Neural crest cell (in vitro differentiated cells): ENCODE results near the gene SF1. TPM values are rescaled to one million over a fixed set of nuclear protein-coding genes. Genes with fewer than 3 reads are reported as not detected.

Experiments used
- DNase-seq: peaks from one replicate; pipeline ENCODE4 v3.0.0; 2021; ENCODE audit warnings: low read depth, mixed read lengths, low spot score
- H3K27ac Mint-ChIP-seq: one replicate; pipeline ENCODE4 v1.8.0; 2021; ENCODE audit warnings: mild to moderate bottlenecking, mixed read lengths; ENCODE audit not compliant: unreplicated experiment
- H3K27me3 Mint-ChIP-seq: 2 replicates; pipeline ENCODE4 v1.8.0; 2021; ENCODE audit warnings: low read depth, mild to moderate bottlenecking, mixed read lengths
- H3K36me3 Mint-ChIP-seq: 2 replicates; pipeline ENCODE4 v1.8.0; 2021; ENCODE audit warnings: low read depth, mild to moderate bottlenecking, mixed read lengths
- H3K4me1 Mint-ChIP-seq: 2 replicates; pipeline ENCODE4 v1.8.0; 2021; ENCODE audit warnings: mixed read lengths
- H3K4me3 Mint-ChIP-seq: one replicate; pipeline ENCODE4 v1.8.0; 2021; ENCODE audit warnings: mild to moderate bottlenecking, mixed read lengths
- H3K9me3 Mint-ChIP-seq: 2 replicates; pipeline ENCODE4 v1.8.0; 2021; ENCODE audit warnings: mixed read lengths
- total RNA-seq: library from RNA; stranded (reverse); gene quantifications from 2 replicates; pipeline ENCODE4 v1.2.1, GENCODE V29; 2021
- TF ChIP-seq, protein P1 (sequence below): fragments of 200-600 bp; sonication (generic); conservative IDR thresholded peaks from 2 replicates; pipeline ENCODE4 v1.5.0; 2021; ENCODE audit warnings: antibody characterized with exemption, mild to moderate bottlenecking

Gene SF1
- total RNA-seq, 1 donor from 2014 or later = 592 TPM

DNA sequence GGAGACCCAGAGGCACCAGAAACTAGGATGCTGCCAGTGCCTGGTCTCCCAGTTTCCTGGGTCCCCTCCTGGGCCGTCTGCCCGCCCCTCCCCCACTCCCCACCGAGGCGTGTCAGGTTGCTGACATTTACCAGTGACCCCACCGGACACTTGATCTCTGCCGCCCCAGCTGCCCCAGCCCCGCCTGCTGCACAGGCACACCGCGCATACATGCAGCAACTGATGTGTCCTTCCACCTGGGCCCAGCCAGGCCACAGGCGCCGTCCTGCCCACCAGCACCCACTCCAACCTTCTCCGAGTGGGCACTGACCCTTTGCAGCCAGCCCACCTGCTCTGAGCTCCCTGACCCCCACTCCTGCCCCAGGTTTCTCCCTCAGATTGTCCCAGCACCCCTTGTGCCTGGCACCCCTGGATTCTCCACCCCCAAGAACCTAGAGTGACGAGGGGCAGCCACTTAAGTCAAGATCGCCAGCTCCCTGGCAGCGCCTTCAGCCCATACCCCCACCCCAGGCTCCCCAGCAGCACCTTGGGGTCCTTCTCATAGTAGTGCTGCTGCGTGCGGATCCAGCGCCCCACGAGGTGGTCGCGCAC lies 19.1 kb downstream of the SF1 start:
- Mint-ChIP-seq H3K9me3 (no peaks in the 10 kb centered on the region), H3K27me3 (peaks cover 30% of the 10 kb centered on the region), H3K4me3 (peak overlapping the region; percentile 90), H3K4me1 (peaks cover 46% of the 10 kb centered on the region), H3K36me3 (peaks cover 8% of the 10 kb centered on the region), H3K27ac (no peak overlapping the region)
- DNase-seq = no peak
- TF ChIP-seq, protein P1, sequence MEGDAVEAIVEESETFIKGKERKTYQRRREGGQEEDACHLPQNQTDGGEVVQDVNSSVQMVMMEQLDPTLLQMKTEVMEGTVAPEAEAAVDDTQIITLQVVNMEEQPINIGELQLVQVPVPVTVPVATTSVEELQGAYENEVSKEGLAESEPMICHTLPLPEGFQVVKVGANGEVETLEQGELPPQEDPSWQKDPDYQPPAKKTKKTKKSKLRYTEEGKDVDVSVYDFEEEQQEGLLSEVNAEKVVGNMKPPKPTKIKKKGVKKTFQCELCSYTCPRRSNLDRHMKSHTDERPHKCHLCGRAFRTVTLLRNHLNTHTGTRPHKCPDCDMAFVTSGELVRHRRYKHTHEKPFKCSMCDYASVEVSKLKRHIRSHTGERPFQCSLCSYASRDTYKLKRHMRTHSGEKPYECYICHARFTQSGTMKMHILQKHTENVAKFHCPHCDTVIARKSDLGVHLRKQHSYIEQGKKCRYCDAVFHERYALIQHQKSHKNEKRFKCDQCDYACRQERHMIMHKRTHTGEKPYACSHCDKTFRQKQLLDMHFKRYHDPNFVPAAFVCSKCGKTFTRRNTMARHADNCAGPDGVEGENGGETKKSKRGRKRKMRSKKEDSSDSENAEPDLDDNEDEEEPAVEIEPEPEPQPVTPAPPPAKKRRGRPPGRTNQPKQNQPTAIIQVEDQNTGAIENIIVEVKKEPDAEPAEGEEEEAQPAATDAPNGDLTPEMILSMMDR = no peak

DNA sequence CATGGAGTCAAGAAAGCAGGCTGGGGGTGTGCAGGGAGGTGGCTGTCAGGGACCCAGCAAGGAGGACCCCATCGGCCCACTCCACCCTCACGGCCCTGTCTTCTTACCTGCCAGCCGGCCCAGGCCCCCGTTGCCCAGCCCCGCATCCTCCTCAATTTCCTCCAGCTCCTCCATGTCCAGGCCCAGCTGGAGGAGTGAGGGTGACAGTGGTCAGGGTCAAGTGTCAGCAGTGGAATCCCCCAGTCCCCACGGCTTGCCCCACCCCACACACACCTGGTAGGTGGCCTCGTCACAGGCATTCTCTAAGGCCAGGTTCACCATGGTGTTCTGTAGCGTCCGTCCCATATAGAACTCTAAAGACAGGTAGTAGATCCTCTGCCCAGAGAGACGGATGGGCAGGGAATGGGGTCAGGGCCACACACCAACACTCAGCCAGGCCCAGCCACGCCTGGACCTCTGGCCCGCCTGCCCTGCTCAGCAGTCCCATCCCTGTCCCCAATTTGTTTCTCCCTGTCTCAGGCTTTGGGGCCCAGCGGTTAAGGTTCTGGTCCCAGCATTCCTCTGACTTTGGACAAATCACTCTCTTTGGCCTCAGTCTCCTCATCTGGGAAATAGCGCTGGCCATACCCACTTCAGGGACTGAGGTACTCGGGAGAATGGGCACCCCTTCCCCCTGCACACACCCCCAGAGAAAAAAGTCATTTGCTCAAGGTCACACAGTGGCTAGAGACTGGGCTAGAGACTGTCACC lies 19.8 kb downstream of the SF1 start:
- TF ChIP-seq, protein P1 = no peak
- peaks cover 3% of the 10 kb centered on the region for H3K36me3 Mint-ChIP-seq
- peaks cover 30% of the 10 kb centered on the region for H3K27me3 Mint-ChIP-seq
- no peak overlapping the region for H3K27ac Mint-ChIP-seq
- H3K9me3 Mint-ChIP-seq = no peaks in the 10 kb centered on the region
- H3K4me1 Mint-ChIP-seq = peaks cover 38% of the 10 kb centered on the region
- H3K4me3 Mint-ChIP-seq = peak overlapping the region; percentile 90
- no peak for DNase-seq

DNA sequence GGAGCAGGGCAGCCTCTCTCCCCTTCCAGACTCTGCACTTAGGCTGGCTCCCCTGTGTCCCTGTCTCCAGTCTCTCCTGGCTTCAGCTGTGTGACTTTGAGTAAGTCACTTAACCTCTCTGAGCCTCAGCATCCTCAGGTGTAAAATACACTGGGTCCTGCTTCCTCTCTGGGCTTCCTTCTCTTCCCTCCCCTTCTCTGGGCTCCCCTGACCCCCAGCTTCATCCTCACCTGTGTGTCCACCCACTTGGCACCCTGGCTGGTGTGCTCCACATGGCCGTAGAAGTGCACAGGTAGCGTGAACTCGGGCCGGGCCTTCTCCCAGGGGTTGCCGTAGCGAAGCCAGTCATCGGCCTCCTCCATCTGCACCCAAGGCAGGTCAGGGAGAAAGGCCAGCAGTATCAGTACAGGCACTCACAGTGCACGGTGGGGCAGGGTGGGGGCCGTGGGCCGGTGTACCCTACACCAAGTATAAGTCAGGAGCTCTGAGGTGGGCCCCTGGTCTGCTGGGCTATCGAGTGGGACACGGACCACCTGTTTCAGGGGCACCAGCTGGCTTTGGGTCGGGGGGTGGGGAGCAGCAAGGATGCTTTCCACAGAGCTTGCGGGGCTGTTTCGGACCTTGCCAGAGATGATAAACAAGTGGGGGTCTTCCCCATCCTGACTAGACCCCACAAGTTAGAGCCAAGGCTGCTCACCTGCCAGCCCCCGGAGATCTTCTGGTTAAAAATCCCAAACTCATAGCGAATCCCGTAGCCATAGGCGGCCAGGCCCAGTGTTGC lies 20.6 kb downstream of the SF1 start:
- H3K27ac Mint-ChIP-seq = peak overlapping the region; percentile 50
- TF ChIP-seq, protein P1 = no peak
- H3K9me3 Mint-ChIP-seq = no peaks in the 10 kb centered on the region
- H3K36me3 Mint-ChIP-seq = peaks cover 3% of the 10 kb centered on the region
- peaks cover 29% of the 10 kb centered on the region for H3K27me3 Mint-ChIP-seq
- H3K4me1 Mint-ChIP-seq = peaks cover 32% of the 10 kb centered on the region
- DNase-seq = no peak
- H3K4me3 Mint-ChIP-seq = peak overlapping the region; percentile 23

DNA sequence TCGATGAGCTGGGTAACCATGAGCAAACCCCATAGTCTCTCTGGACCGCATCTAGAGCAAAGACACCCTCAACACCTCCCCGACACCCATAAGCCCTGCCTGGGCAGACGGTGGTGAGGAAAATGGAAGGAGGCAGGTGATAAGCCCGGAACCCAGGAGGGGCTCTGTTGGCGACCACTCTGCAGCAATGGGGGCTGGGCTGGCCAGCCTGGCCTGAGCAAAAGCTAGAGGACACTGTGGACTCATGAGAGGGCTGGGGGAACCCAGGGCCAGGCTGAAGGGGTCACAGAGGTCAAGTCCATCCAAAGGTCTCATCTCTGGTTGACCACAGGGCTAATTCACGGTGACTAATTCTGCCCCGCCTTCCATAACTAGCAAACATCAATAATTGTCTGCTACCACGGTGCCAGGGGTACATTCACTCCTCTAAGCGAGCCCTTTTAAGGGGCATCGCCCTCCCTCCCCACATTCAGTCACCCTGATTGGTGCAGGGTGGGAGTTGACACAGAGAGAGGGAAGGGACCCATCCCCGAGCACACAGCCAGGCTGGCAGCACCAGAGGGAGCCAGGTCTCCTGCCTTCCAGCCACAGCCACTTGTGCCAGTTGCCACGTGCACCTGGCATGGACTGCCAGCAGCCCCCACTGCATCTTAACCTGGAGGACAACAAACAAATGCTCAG lies 22.5 kb downstream of the SF1 start:
- Mint-ChIP-seq H3K4me3 (no peak overlapping the region), H3K9me3 (no peaks in the 10 kb centered on the region), H3K27me3 (peaks cover 16% of the 10 kb centered on the region), H3K4me1 (peaks cover 20% of the 10 kb centered on the region), H3K27ac (no peak overlapping the region), H3K36me3 (no peaks in the 10 kb centered on the region)
- TF ChIP-seq, protein P1 = no peak
- DNase-seq = no peak

DNA sequence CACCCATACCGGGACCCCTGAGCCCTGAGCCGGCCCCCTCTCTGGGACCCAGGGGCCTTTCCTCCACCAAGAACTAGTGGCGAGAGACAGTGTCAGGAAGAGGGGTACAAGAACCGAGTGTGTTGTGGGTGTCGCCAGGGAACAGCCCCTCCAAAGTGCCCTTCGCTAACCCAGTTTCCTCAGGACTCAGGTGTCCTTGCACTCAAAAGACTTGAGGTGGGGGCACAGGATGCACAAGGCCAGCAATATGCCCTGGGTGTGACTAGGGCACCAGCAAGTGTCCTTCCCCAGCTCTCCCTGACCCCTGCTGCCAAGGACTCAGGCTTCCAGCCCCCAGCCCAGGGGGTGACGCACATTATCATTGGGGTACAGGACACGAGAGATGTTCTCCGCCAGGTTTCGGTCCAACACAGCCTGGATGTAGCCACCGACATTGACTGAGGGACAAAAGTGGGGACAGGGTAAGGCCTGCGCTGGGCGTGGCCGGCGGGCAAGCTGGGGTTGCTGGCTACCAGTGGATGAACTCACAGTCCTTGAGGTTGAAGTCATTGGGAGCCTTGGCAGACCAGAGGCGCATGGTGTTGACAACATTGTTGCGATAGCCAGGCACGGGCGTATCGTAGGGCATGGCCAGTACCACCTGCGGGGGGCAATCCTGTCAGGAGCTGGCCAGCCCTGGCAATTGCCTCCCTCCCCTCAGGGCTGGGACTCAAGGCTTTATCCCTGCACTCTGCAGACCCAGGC lies 23.3 kb downstream of the SF1 start:
- H3K4me3 Mint-ChIP-seq = no peak overlapping the region
- H3K27me3 Mint-ChIP-seq = peaks cover 12% of the 10 kb centered on the region
- H3K9me3 Mint-ChIP-seq = no peaks in the 10 kb centered on the region
- no peak overlapping the region for H3K27ac Mint-ChIP-seq
- peaks cover 15% of the 10 kb centered on the region for H3K4me1 Mint-ChIP-seq
- no peaks in the 10 kb centered on the region for H3K36me3 Mint-ChIP-seq
- no peak for DNase-seq
- TF ChIP-seq, protein P1 = no peak
